Gastrocnemius medialis (tissue), 4 donors: ENCODE results near the gene TRIM27.

Source experiments
- CTCF ChIP-seq, 5 experiments: fragments of 450-650 bp in 3 of 5; fragments of 200-600 bp in 2 of 5; sonication (generic) in 2 of 5; IDR thresholded peaks in 4 of 5; conservative IDR thresholded peaks in 1 of 5; 1 replicate in 4 of 5; 2 replicates in 1 of 5; pipeline ENCODE4 v1.5.1; 2016 to 2019; ENCODE audit warnings: antibody characterized with exemption in 5 of 5, mild to moderate bottlenecking in 3 of 5, moderate library complexity in 3 of 5
- POLR2A ChIP-seq, 2 donors: fragments of 450-650 bp; IDR thresholded peaks; one replicate each; pipeline ENCODE4 v1.6.1; 2017; ENCODE audit warnings: antibody characterized with exemption in 2 of 2, mild to moderate bottlenecking in 2 of 2, moderate library complexity in 2 of 2

DNA sequence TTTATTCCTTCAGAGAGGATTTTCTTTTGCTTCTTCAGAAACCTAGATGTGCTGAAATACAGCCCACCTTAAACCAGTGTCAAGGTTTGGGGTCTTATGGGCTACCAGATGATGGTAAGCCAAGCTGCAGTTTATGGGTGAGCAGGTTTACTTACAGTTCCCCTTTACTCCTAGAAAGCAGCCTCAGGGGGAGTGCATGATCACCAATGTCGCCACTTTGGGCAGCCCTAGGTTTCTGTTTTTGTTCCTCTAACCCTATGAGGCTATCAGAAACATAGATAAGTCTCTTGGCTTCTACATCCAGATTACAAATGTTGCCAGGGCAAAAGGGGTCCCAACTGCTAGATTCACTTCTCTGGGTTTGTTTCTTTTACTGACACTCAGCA, 67.2 kb downstream of the TRIM27 start:
- no peak for TF ChIP-seq CTCF (IDR thresholded peaks at IDR 0.05 in 4 of 5, conservative IDR thresholded peaks at IDR 0.05 in 1 of 5)
- no peak for TF ChIP-seq POLR2A (IDR thresholded peaks at IDR 0.05)
